HG03378 (cell line): ENCODE results near the gene SETD7.

ENCODE experiments used
- ATAC-seq: cut with Tn5 transposase; IDR thresholded peaks from one replicate; pipeline ENCODE4 v1.9.1; 2021; ENCODE audit warnings: mild to moderate bottlenecking, moderate library complexity; ENCODE audit not compliant: unreplicated experiment

The SETD7 gene

GRCh38 chr4:139552517-139553307 lies 3.3 kb downstream of the SETD7 start:
- ATAC-seq, result no peak

GRCh38 chr4:139550724-139551429 lies 5.1 kb downstream of the SETD7 start:
- no peak for ATAC-seq

- no peak for ATAC-seq
Measured at GRCh38 chr4:139547979-139548378, 8.0 kb downstream of the SETD7 start.

GRCh38 chr4:139540632-139541031 lies 15.4 kb downstream of the SETD7 start:
- no peak for ATAC-seq

- ATAC-seq, result no peak
Measured at GRCh38 chr4:139540161-139540560, 15.9 kb downstream of the SETD7 start.

GRCh38 chr4:139537292-139537691 lies 18.7 kb downstream of the SETD7 start:
- ATAC-seq, result no peak

- no peak for ATAC-seq
Measured at GRCh38 chr4:139535871-139536234, 20.2 kb downstream of the SETD7 start.

- no peak for ATAC-seq
Measured at GRCh38 chr4:139535228-139535870, 20.7 kb downstream of the SETD7 start.

GRCh38 chr4:139534287-139534950 lies 21.6 kb downstream of the SETD7 start:
- no peak for ATAC-seq

- ATAC-seq, result no peak
Measured at GRCh38 chr4:139533511-139533910, 22.5 kb downstream of the SETD7 start.

GRCh38 chr4:139532947-139533346 lies 23.1 kb downstream of the SETD7 start:
- ATAC-seq, result no peak

- ATAC-seq, result peak; percentile 54
Measured at GRCh38 chr4:139530833-139531427, 25.1 kb downstream of the SETD7 start.

- ATAC-seq, result peak; percentile 53
Measured at GRCh38 chr4:139528377-139529005, 27.5 kb downstream of the SETD7 start.

- no peak for ATAC-seq
Measured at GRCh38 chr4:139526928-139527327, 29.1 kb downstream of the SETD7 start.

- ATAC-seq, result peak; percentile 51
Measured at GRCh38 chr4:139525414-139525813, 30.6 kb downstream of the SETD7 start.

GRCh38 chr4:139524062-139524631 lies 31.9 kb downstream of the SETD7 start:
- ATAC-seq, result no peak

GRCh38 chr4:139523076-139523475 lies 32.9 kb downstream of the SETD7 start:
- no peak for ATAC-seq

- ATAC-seq, result no peak
Measured at GRCh38 chr4:139522457-139522856, 33.6 kb downstream of the SETD7 start.

GRCh38 chr4:139521754-139522401 lies 34.1 kb downstream of the SETD7 start:
- no peak for ATAC-seq

- ATAC-seq, result no peak
Measured at GRCh38 chr4:139515531-139515958, 40.5 kb downstream of the SETD7 start.
